Measurements from ENCODE around the gene SCGN.

SCGN gene

GRCh38 chr6:25686856-25687255 is 34.8 kb downstream of the SCGN start:
- DNase-seq (ENCODE audit: low read depth) = no peak

DNA sequence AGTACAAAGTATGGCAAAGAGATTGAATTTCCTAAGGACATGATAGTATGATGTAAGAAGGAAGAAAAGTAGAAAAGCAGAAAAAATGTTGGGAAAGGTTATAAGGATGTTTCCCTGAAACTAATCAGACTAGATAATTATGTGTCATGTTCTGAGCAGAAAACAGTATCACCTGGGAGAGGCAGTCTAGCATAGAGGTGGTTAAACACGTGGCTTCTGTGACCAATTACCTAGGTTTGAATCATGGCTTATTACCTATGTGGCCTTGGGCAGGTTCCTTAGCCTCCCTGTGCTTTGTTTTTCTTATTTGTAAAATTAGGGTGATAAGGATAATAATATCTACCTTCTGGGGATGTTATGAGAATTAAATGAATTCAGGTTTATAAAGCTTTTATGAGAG is 38.0 kb downstream of the SCGN start:
- no peak for DNase-seq (ENCODE audit: low read depth)

- DNase-seq (ENCODE audit: low read depth) = no peak
These were observed 39.9 kb downstream of the SCGN start for GRCh38 chr6:25691894-25692293.

GRCh38 chr6:25692472-25692871 is 40.5 kb downstream of the SCGN start:
- DNase-seq (ENCODE audit: low read depth) = no peak

DNA sequence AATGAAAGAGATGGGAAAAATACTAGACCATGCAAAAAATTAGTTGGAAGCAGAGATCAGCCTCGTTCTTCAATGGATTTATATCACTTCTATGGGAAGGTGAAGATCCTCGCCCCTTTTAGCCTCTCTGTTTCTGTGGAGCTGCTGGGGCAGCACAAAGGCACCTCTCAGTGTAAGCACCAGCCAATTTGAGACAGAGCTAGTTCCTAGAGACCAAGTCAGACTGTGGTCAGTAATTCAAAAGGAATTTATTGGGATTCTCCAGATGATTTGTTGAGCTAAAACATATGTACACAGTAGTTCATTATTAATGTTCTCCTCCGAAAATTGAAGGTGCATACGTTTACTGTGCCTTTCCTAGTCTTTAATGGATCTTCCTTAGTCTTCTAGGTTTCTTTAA is 42.4 kb downstream of the SCGN start:
- DNase-seq (ENCODE audit: low read depth) = no peak

DNA sequence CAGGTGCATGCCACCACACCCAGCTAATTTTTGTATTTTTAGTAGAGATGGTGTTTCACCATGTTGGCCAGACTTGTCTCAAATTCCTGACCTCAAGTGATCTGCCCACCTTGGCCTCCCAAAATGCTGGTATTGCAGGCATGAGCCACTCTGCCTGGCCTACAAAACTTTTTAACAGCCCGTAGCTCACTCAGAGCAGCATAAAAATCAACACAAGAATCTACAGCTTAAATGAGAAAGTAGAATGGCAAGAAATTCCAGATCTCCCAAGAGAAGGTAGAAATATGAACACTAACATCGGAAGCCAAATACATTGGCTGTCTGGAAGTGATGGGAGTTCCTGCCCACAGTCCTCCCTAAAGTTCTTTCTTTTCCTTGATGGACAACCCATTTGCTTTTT is 43.7 kb downstream of the SCGN start:
- DNase-seq (ENCODE audit: low read depth) = no peak

DNA sequence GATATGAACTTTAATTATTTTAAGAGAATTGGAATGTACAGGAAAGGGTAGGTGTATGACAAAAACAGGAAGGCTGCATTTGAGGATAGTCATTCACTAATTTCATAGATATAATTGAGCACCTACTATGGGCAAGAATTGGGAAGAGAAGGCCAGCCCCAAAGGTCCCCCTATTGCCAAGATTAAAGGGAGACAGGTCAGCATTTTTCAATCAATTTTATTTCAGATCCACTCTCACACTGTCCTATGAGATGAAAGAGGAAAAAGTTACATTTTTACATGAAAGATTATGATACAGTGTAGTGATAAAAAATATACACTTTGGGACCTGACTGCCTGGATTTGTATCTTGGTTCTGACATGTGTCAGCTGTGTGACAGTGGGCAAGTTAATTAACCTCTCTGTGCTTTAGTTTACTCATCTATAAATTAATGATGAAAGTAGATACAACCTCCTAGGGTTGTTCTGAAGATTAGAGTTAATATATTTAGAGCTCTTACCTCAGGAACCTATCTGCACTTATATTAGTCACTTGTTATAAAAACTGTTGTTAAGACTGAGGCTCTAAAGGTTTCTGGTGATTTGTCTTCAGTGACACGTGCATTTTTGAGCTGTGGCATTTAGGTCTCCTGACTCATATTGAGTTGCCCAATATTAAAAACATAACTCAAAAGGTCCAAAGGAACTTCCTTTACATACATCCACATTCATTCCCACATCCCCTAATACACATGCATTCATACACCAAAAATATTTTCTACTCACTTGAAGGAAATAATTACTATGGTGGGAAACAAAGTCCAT is 45.7 kb downstream of the SCGN start:
- no peak for DNase-seq (ENCODE audit: low read depth)

DNA sequence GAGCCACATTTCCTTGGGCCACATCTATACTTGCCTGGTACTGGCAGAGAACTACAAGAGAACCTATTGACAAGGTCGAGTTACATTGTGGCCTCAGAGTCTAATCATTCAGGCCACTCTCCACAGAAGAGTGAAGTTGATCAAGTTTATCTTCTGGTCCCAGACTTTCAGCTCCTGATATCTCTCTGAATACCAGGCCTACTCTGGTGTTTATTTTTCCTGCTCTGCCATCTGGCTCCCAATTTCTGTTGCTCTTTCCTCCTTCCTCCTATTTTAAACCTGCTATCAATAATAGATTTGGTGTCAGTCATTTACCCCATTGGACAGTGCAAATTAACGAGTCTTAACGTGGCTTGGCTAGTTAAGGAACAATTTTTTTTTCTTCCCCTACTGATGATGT is 46.6 kb downstream of the SCGN start:
- DNase-seq (ENCODE audit: low read depth) = no peak

GRCh38 chr6:25699649-25700048 is 47.6 kb downstream of the SCGN start:
- no peak for DNase-seq (ENCODE audit: low read depth)

- DNase-seq (ENCODE audit: low read depth) = no peak
These were observed 48.7 kb downstream of the SCGN start for GRCh38 chr6:25700761-25701160.

- no peak for DNase-seq (ENCODE audit: low read depth)
These were observed 49.8 kb downstream of the SCGN start for GRCh38 chr6:25701807-25702206.

GRCh38 chr6:25703005-25703404 is 51.0 kb downstream of the SCGN start:
- DNase-seq (ENCODE audit: low read depth) = no peak

DNA sequence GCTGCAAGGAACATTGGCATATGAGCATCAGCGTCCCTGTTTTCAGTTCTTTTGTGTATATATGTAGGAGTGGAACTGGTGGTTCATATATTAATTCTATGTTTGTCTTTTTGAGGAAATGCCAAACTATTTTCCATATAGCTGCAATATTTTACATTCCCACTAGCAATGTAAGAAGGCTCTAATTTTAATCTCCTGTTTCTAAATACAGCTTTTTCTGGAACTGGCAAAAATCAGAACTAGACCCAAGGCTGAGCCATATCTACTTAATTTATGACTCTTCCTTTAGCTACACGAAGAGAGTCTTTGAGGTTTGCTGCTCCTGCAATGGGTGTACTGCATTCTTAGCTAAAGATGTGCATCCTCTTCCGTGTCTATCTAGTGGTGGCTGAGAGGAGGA is 52.0 kb downstream of the SCGN start:
- no peak for DNase-seq (ENCODE audit: low read depth)

DNA sequence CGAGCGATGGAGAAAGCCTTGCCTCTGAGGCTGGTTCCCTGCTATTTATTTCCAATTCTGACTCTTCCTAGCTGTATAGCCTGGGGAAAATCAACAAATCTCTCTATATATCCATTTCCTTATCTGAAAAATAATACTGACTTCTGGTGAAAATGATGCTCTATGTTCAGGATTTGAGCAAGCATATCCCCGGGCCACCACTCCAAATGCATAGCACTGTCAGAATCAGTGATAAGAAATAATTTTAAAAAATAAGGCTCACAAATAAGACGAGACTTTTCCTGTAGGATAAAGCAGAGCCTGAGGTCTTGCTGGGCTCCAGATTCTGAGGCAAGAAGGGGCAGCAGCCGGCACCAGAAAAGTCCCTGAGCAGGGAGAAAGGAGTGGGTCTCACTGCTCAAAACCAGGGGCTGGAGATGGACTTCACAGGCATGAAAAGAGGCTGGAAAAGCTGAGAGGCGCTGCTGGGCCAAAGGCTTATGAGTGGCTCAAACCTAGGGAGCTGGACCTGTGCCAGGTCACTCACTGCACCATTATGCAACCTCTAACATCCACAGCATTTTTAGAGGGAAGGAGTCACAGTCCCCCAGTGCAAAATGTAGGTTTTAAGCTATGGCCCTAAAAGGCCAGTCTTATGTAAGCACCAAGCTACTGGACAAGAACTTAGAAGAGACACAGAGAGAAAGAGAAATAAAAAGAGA is 54.4 kb downstream of the SCGN start:
- DNase-seq (ENCODE audit: low read depth) = no peak

- DNase-seq (ENCODE audit: low read depth) = no peak
These were observed 57.7 kb downstream of the SCGN start for GRCh38 chr6:25709761-25710160.

GRCh38 chr6:25710287-25710686 is 58.3 kb downstream of the SCGN start:
- no peak for DNase-seq (ENCODE audit: low read depth)

DNA sequence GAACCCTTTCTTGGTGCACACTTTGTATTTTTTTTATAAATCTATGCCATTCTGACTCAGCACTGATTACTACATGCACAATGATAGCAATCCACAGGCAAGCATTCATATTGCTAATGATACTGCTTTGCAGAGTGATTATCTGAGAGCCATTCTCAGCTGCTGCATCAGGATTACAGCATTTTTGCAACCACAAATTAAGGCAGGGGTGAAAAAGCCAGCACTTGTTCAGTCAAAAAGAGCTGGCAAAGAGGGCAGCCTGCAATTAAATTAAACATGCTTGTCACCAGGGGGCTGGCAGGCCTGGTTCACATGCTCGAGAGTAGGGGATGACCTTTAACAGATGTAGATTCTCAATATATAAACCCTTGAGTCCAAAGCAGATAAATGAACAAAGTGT is 61.8 kb downstream of the SCGN start:
- no peak for DNase-seq (ENCODE audit: low read depth)

- DNase-seq (ENCODE audit: low read depth) = no peak
These were observed 62.8 kb downstream of the SCGN start for GRCh38 chr6:25714765-25715164.

DNA sequence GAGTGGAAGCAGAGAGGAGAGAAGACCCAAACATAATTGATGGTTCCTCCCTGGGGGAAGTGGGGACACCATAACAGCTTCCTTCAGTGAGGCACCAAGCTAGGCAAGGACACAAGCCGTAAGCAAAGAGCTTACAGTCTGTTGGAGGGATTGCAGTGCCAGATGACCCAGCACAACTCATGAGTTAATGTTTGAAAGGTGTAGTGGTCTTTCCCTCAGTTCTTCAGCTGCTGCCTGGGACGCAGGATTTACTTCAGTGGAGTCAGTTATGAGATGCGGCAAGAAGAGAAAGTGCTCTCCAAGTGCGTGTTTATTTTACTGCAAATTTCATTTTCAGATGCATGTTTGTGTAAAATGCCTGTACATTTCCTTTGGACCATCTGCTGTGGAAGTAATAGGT is 63.8 kb downstream of the SCGN start:
- DNase-seq (ENCODE audit: low read depth) = no peak

DNA sequence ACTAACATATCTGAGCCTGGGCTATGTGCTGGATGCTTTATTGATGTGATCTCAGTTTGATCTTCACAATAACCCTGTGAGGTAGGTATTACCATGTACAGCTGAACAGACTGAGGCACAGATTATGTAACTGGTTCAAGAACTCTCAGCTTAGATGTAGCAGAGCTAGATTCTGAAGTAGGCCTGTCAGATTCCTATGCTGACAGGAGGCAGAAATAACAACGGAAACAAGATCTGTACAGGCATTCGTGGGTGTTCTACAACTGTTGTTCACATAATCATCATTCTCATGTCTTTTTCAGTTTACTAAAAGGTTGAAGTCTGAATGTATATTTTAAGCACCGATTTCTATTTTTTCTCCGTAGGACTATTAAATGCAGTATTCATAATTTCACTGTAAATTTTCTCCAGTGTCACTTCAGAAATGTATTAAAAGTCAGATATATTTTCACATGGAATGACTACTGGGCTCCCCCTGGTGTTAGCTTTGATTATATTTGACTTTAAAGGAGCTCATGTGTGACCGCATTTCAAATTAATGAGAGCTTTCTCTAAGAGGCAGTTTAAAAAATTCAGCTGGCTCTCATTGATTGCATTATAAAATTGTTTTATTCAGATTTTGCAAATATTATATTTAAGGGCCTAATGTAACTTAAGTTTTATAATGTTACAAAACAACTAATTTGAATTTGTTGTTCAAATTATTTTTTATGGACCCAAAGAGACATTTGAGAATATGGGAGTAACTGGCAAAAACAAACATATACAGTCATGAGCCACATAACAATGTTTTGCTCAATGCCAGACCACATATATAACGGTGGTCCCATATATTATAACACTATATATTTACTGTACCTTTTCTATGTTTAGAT is 66.1 kb downstream of the SCGN start:
- no peak for DNase-seq (ENCODE audit: low read depth)

GRCh38 chr6:25726122-25726911 is 74.3 kb downstream of the SCGN start:
- no peak for DNase-seq (ENCODE audit: low read depth)

- DNase-seq (ENCODE audit: low read depth) = no peak
These were observed 75.0 kb downstream of the SCGN start for GRCh38 chr6:25727028-25727427.
